AG04449 (cell line): ENCODE data around the gene ATG9A.
A peak's percentile ranks its signal among the peaks of the same experiment; 100 is the strongest.

Experiments used
- CTCF ChIA-PET: fragments of 350-600 bp; formaldehyde crosslinking; extraction: SDS; loops from one replicate; lab custom pipeline; 2021; ENCODE audit warnings: antibody characterized with exemption; lab: Yijun Ruan, JAX
- POLR2A ChIA-PET: fragments of 400-600, 350-600 bp; formaldehyde crosslinking; extraction: SDS; loops from one replicate; lab custom pipeline; 2020; ENCODE audit warnings: antibody characterized with exemption, inconsistent platforms; lab: Yijun Ruan, JAX
- DNase-seq: peaks from one replicate; pipeline ENCODE4 v3.0.0-alpha.2; 2010; ENCODE audit warnings: low read depth, low spot score
- H3K4me3 ChIP-seq: 2 replicates; pipeline ENCODE4 v1.5.1; 2011; ENCODE audit warnings: low read depth, mild to moderate bottlenecking, control low read depth, low read length
- TF ChIP-seq, protein P1 (sequence below): IDR thresholded peaks from one replicate; pipeline ENCODE4 v1.5.1; 2011; ENCODE audit warnings: mild to moderate bottlenecking, moderate library complexity, low read length, control low read depth, inconsistent platforms; ENCODE audit not compliant: insufficient read depth; ENCODE audit errors: missing control alignments

Gene ATG9A

DNA sequence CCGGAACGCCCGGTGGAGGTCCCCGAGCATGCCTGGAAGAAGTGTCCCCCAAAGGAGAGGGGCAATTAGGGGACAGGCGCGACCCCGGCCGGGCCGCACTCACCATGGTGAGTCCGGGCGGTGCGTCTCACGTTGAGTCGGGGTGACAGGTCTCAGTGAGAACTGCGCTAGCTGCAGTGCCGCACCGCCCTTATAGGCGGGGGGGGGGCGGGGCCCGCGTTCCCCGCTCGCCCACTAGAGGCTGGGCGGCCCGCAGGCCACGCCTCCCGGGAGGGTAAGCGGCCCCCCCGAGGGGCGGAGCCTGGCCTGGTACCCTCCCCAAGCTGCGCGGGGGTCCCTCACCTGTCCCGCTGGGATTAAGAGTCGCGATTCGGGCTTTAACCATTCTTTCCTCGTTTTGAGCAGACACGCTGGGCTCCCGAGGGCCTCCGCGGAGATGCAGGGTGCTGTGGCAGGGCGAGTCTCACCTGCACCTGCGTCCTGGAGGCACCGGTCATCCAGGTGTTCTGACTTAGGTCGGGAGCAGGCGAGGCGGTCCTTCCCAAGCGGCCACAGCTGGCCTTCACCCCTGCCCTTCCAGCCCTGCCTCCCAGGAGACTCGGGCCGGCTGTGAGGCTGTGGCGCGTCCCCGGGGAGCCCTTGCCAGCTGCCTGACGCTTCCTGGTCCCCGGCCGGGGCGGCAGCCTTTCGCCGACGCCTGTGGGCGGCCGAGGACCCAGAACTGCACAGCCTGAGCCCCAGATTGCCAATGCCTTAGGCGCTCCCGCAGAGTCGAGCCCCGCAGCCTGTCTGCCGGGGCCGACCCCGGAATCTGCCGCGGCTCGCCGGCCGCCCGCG, 24.5 kb upstream of the ATG9A start, which contains the start of gene TUBA4A:
Gene TUBA4A (minus strand): TSS at position 166 of the 837 bp plus-strand sequence. CDS start 60 bp downstream, at position 106.
- H3K4me3 ChIP-seq: peak within 1 kb of the TSS; percentile 57
- TF ChIP-seq, protein P1, sequence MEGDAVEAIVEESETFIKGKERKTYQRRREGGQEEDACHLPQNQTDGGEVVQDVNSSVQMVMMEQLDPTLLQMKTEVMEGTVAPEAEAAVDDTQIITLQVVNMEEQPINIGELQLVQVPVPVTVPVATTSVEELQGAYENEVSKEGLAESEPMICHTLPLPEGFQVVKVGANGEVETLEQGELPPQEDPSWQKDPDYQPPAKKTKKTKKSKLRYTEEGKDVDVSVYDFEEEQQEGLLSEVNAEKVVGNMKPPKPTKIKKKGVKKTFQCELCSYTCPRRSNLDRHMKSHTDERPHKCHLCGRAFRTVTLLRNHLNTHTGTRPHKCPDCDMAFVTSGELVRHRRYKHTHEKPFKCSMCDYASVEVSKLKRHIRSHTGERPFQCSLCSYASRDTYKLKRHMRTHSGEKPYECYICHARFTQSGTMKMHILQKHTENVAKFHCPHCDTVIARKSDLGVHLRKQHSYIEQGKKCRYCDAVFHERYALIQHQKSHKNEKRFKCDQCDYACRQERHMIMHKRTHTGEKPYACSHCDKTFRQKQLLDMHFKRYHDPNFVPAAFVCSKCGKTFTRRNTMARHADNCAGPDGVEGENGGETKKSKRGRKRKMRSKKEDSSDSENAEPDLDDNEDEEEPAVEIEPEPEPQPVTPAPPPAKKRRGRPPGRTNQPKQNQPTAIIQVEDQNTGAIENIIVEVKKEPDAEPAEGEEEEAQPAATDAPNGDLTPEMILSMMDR: no peak
- no peak for DNase-seq
- CTCF ChIA-PET: interaction anchor here (1.1 to 3.2 kb wide), 7 partner anchors 10 to 95 kb away, joined by 3 to 37 read pairs (median 12); no protein-coding TSS in a partner anchor
- POLR2A ChIA-PET: interaction anchor here (1.0 kb wide), 1 partner anchor 9 kb away, joined by 3 read pairs; the partner anchor contains the start of genes GLB1L and STK16

DNA sequence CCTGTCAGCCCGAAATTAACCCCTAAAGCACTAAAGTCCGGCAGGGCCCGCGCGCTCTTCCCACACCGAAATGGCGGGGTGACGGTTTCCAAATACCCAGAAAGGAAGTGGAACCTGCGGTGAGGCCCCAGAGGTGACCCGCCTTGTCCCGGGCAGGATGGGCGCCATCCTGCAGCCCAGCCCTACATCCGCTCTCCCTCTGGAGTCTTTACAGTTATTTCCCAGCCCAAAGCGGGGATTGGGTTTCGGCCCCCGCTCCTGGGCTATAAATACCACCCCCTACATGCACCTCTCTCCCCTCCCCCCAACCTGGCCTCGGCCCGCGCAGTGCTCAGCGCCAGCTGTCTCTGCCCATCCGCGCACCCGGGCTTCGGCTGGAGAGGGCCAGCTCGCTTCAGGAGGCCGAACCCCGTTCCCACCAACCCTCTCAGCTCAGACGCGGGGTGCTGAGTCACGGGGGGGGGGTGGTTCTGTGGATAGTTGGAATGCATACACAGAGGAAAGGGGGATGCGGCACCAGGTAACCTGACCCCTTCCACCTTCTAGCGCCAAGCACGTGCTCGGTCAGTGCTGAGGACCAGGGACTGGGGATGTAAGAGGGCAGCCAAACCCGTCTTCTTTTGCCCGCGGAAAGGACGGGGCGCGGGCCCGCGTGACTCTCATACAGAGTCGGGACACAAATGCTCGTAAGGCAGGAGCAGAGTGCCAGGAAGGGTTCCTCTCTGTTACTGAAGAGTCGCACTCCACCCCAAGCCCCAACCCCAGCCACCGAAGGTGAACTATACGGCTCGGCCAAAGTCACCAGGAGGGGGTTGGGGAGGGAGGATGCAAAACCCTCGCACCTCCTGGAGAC, 23.7 kb upstream of the ATG9A start, which contains the start of gene TUBA4B:
Gene TUBA4B (plus strand): TSS at position 344 of the 853 bp plus-strand sequence. CDS start 165 bp downstream, at position 509.
- H3K4me3 ChIP-seq: peak within 1 kb of the TSS; percentile 57
- ChIA-PET CTCF (interaction anchor here (1.5 to 6.3 kb wide), 6 partner anchors 23 to 94 kb away, joined by 4 to 67 read pairs (median 12); partner anchors contain the start of gene DNAJB2), POLR2A (interaction anchor here (0.6 to 1.4 kb wide), 5 partner anchors 8 to 155 kb away, joined by 3 to 5 read pairs (median 3); partner anchors contain the start of genes GLB1L and STK16)
- no peak for DNase-seq
- TF ChIP-seq, protein P1: no peak

DNA sequence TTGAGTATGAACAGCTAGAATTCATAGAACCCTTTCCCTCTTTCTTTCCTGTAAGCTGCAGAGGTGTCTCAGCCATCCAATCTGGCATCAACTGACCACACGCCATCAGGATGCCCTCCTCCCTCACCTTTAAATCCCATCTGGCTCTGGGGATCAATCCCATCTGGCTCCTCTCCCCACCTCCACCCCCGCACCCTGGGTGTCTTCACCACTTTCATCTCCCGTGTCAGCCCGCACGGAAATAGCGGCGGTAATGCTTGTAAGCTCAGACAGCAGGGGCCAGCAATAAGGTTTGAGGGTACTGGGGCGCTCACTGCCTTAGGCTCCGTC, 23.1 kb upstream of the ATG9A start:
- peak overlapping the region; percentile 57 for H3K4me3 ChIP-seq
- no peak for DNase-seq
- TF ChIP-seq, protein P1: no peak
- CTCF ChIA-PET: interaction anchor here (1.4 to 6.3 kb wide), 5 partner anchors 24 to 133 kb away, joined by 3 to 67 read pairs (median 7); partner anchors contain the start of gene DNAJB2
- POLR2A ChIA-PET: interaction anchor here (0.6 to 1.4 kb wide), 4 partner anchors 15 to 156 kb away, joined by 3 to 5 read pairs (median 4); no protein-coding TSS in a partner anchor

DNA sequence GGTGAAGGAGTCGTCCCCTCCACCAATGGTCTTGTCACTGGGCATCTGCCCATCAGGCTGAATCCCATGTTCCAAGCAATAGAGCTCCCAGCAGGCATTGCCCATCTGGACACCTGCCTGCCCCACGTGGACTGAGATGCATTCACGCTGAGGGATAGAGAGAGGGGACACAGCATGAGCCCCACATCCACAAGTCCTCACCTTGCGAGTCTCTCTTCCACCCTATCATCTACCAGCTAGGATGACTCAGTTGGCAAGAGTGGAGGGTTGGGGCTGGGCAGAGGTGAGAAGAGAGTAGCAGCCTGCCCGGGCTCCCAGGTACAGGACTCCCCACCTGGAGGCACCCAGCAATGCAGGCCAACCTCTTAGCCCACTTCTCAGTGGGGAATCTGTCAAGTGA, 22.6 kb upstream of the ATG9A start:
- CTCF ChIA-PET: interaction anchor here (1.3 to 6.3 kb wide), 7 partner anchors 24 to 132 kb away, joined by 3 to 67 read pairs (median 4); partner anchors contain the start of gene DNAJB2
- POLR2A ChIA-PET: interaction anchor here (0.7 to 1.4 kb wide), 3 partner anchors 14 to 43 kb away, joined by 3 read pairs; no protein-coding TSS in a partner anchor
- TF ChIP-seq, protein P1: no peak
- H3K4me3 ChIP-seq: no peak overlapping the region
- DNase-seq: no peak

DNA sequence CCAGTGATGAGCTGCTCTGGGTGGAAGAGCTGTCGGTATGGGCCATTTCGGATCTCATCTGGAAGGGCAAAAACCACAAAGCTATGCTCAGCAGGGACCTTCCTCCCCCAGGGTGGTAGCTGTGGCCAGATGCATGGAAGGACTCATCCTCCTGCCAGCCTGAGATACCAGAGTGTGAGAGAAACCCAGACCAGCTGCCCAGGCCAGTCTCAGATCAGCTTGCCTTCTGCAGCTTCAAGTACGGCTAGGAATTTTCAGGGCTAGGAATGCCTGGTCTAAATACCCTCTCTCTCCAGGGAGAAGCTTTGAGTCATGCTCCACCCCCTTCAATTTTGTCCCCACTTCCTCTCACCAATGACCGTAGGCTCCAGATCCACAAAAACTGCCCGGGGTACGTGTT, 22.2 kb upstream of the ATG9A start:
- TF ChIP-seq, protein P1: no peak
- POLR2A ChIA-PET: interaction anchor here (0.7 to 1.4 kb wide), 4 partner anchors 14 to 34 kb away, joined by 3 read pairs; no protein-coding TSS in a partner anchor
- H3K4me3 ChIP-seq: no peak overlapping the region
- CTCF ChIA-PET: interaction anchor here (0.5 to 6.3 kb wide), 10 partner anchors 10 to 132 kb away, joined by 3 to 67 read pairs (median 3); partner anchors contain the start of gene DNAJB2
- no peak for DNase-seq
